Measurements from ENCODE around the gene WDR37. TPM values are rescaled to one million over a fixed set of nuclear protein-coding genes. Genes with fewer than 3 reads are reported as not detected.

The WDR37 gene
- total and polyA plus RNA-seq, 8 donors = 4.6 to 11.6 (median 8.6) TPM

- Histone ChIP-seq H3K9me3 (no peaks in the 10 kb centered on the region), H3K27me3 (no peaks in the 10 kb centered on the region), H3K27ac (no peak overlapping the region), H3K4me1 (no peaks in the 10 kb centered on the region), H3K36me3 (no peaks in the 10 kb centered on the region), H3K4me3 (no peak overlapping the region)
- FAIRE-seq (no peak), ATAC-seq (no peak), DNase-seq (peak in 1 of 6 donors; percentile 41)
- 46 to 51% methylated on average over 22 of the region's 22 CpGs for WGBS, 2 donors
- TF ChIP-seq CTCF (IDR thresholded peaks at IDR 0.05) = no peak
- intact Hi-C loops (cut with DNase I) = no loop called here
These were observed 114.0 kb downstream of the WDR37 start for GRCh38 chr10:1169981-1170866.

GRCh38 chr10:1170867-1171180, 114.6 kb downstream of the WDR37 start:
- no peak overlapping the region for H3K4me3 ChIP-seq
- H3K27ac ChIP-seq = no peak overlapping the region
- H3K4me1 ChIP-seq = no peaks in the 10 kb centered on the region
- no peaks in the 10 kb centered on the region for H3K9me3 ChIP-seq
- no peak for TF ChIP-seq CTCF (IDR thresholded peaks at IDR 0.05)
- no peaks in the 10 kb centered on the region for H3K27me3 ChIP-seq
- DNase-seq = peak in 1 of 6 donors; percentile 41
- intact Hi-C loops (cut with DNase I) = no loop called here
- H3K36me3 ChIP-seq = no peaks in the 10 kb centered on the region
- WGBS, 2 donors = 74 to 86% methylated on average over 13 of the region's 13 CpGs
- no peak for FAIRE-seq
- no peak for ATAC-seq

GRCh38 chr10:1171182-1171581, 115.0 kb downstream of the WDR37 start:
- TF ChIP-seq CTCF (IDR thresholded peaks at IDR 0.05) = no peak
- Histone ChIP-seq H3K27ac (no peak overlapping the region), H3K4me3 (no peak overlapping the region), H3K9me3 (no peaks in the 10 kb centered on the region), H3K27me3 (no peaks in the 10 kb centered on the region), H3K36me3 (no peaks in the 10 kb centered on the region), H3K4me1 (no peaks in the 10 kb centered on the region)
- DNase-seq (peak in 1 of 6 donors; percentile 13), ATAC-seq (no peak), FAIRE-seq (no peak)
- intact Hi-C loops (cut with DNase I) = no loop called here
- 60 to 67% methylated on average over 4 of the region's 4 CpGs for WGBS, 2 donors

- H3K36me3 ChIP-seq = no peaks in the 10 kb centered on the region
- DNase-seq (peak in 1 of 6 donors; percentile 37), FAIRE-seq (no peak), ATAC-seq (no peak)
- WGBS, 2 donors = 67 to 78% methylated on average over 9 of the region's 9 CpGs
- no peak overlapping the region for H3K27ac ChIP-seq
- intact Hi-C loops (cut with DNase I) = no loop called here
- no peak overlapping the region for H3K4me3 ChIP-seq
- H3K9me3 ChIP-seq = no peaks in the 10 kb centered on the region
- H3K27me3 ChIP-seq = no peaks in the 10 kb centered on the region
- no peaks in the 10 kb centered on the region for H3K4me1 ChIP-seq
- no peak for TF ChIP-seq CTCF (IDR thresholded peaks at IDR 0.05)
These were observed 115.4 kb downstream of the WDR37 start for GRCh38 chr10:1171586-1171985.

All from pancreas (tissue), 10 donors.